Measurements from ENCODE around the gene ARMH4.

ARMH4 gene, protein sequence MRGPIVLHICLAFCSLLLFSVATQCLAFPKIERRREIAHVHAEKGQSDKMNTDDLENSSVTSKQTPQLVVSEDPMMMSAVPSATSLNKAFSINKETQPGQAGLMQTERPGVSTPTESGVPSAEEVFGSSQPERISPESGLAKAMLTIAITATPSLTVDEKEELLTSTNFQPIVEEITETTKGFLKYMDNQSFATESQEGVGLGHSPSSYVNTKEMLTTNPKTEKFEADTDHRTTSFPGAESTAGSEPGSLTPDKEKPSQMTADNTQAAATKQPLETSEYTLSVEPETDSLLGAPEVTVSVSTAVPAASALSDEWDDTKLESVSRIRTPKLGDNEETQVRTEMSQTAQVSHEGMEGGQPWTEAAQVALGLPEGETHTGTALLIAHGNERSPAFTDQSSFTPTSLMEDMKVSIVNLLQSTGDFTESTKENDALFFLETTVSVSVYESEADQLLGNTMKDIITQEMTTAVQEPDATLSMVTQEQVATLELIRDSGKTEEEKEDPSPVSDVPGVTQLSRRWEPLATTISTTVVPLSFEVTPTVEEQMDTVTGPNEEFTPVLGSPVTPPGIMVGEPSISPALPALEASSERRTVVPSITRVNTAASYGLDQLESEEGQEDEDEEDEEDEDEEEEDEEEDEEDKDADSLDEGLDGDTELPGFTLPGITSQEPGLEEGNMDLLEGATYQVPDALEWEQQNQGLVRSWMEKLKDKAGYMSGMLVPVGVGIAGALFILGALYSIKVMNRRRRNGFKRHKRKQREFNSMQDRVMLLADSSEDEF

DNA sequence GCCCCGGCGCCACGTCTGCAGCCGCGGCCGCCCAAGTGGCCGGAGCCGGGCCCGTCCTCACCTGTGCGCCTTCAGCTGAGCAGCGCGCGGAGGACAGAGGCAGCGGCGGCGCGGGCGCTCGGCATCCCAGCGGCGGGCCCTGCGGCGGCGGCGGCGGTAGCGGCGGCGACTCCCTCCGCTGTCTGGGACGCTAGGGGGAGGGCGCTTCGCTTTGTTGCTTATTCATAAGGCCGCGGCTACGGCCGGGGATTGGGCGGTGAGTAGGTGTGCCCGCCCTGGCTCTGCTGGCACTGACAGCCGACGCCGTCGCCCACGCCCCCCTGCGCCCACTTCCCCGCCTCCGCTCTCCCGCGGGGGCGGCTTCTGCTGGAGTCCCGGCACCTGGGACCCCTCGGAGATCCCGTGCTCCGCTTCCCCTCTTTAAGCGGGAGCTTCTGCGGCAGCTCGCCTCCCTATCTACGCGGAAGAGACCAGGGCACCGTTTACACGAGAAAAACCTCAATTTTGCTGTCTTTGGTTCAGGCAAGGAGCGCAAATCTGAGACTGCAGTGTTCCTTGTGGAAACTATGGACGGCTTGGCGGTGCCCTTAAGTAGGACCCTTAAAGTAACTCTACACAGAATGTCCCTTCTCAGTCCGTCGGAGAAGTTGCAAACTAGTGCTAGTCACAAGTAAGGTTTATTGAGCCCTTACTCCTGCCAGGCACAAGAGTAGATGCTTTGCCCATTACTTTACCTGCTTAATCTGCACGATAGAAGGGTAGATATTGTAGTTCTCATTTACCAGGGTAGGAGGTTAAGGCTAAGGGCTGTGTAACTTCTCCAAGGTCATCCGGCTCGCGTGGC is at the start of gene ARMH4:
Gene ARMH4, minus strand, starts transcription at position 200 of the 844 bp plus-strand sequence. CDS start 12,855 bp downstream, outside the sequence.
- DNase-seq (ENCODE audit: low spot score) = peak; percentile 77

DNA sequence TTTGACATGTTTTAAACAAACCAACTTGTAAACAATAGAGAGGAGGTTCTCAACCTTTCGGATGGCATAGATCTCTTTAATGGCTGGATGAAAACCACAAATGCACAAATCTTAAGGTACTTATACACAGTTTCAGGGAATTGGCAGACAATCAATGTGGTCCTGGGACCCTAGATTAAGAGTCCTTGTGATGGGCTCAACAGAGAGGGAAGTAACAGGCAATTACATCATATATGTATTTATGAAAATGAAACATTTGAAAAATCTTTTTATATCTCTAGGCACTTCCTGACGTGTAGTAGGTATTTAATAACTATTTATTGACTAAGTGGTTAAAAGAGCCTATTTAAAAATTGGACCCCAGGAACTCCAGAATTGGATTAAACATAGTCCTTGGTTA is 48.8 kb upstream of the ARMH4 start:
- DNase-seq (ENCODE audit: low spot score) = peak; percentile 7

DNA sequence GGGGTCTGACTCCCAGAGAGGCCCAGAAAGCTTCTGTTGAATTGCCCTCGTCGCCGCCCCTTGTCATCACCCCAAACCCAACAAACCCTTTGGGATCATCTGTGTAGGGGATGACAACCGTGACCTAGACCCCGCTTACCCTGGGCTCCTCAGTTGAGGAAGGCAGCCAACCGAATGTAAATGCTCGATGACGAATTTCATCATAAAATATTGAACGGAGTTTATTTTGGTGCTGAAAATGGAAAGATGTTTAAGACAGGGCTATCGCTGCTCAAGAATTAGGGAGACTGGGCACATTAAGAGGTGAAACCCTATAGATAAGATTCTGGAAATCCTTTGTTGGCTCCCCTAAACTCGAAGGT is 48.4 kb upstream of the ARMH4 start:
- DNase-seq (ENCODE audit: low spot score) = no peak

DNA sequence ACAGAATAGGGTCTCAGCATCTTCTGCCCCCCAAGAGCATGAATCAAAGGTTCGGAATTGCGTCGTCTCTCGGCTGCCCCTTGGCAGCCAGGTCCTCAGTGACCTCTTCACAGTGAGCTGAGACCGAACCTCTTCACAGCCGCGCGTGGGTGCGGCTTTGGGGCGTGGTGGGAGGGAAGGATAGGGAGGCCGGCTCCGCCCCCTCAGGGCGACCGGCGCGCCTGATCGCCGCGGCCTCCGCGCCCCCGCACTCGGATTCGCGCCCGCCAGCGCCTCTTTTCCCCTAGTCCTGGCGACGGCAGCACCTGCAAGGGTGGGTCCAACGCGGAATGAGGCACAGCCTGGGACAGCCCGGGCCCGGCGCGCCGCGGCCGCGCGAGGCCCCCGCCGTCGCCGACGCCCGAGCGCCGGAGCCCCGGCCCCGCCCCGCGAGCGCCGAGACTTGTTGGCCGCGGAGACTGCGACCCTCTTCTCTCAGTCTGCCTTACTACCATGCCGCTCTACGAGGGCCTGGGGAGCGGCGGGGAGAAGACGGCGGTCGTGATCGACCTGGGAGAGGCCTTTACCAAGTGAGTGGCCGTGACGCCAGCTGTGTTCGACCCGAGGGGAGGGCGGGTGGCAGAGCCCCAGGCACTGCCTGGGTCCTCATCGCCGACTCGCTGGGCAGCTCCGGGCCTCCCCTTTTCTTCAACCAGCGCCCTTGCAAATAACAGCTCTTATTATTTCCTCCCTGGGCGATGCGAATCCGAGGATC is 47.9 kb upstream of the ARMH4 start, which contains the start of gene ACTR10:
Gene ACTR10, plus strand, starts transcription at position 424 of the 754 bp plus-strand sequence. Its CDS starts 69 bp downstream, at position 493.
- DNase-seq (ENCODE audit: low spot score) = peak; percentile 86

DNA sequence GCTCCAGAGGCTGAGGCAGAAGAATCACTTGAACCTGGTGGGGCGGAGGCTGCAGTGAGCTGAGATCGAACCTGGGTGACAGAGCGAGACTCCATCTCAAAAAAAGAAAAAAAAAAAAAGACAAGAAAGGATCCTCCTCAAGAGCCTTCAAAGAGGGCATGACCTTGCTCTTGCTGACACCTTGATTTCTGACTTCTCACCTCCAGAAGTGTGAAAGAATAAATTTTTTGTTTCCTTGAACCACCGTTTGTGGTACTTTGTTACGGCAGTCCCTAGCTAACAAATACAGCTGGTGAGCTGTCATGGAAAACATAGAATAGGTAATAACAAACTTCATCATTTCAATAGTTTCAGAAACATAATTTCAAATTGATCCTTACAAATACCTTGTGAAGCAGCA is 46.1 kb upstream of the ARMH4 start:
- DNase-seq (ENCODE audit: low spot score) = no peak

DNA sequence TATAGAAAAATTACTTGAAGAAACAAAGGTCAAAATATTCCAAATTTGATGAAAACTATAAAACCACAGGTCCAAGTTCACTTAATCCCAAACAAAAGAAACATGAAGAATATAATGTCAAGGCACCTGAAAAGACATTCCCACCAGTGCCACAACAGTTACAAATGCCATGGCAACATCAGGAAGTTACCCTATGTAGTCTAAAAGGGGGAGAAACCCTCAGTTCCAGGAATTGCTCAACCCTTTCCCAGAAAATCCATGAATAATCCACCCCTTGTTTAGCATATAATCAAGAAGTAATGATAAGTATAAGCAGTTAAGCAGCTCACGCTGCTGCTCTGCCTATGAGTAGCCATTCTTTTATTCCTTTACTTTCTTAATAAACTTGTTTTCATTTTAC is 44.2 kb upstream of the ARMH4 start:
- DNase-seq (ENCODE audit: low spot score) = no peak

DNA sequence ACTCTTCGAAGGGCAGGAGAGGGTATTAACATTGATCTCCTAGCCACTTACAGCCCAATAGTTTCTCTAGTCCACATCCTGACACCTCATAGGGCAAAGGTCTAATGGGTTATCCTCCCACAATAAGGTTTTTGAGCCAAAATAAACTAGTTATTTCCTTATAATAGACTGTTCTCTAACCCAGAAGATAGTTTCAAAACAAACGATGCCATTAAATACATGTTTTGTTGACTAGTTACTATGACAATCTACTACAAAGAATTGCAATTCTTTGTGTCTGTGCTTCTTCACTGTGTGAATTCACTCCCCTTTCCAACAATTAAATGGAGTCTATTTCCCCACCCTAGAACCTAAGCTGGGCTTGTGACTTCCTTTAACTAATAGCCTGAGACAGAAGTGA is 41.5 kb upstream of the ARMH4 start:
- DNase-seq (ENCODE audit: low spot score) = no peak

DNA sequence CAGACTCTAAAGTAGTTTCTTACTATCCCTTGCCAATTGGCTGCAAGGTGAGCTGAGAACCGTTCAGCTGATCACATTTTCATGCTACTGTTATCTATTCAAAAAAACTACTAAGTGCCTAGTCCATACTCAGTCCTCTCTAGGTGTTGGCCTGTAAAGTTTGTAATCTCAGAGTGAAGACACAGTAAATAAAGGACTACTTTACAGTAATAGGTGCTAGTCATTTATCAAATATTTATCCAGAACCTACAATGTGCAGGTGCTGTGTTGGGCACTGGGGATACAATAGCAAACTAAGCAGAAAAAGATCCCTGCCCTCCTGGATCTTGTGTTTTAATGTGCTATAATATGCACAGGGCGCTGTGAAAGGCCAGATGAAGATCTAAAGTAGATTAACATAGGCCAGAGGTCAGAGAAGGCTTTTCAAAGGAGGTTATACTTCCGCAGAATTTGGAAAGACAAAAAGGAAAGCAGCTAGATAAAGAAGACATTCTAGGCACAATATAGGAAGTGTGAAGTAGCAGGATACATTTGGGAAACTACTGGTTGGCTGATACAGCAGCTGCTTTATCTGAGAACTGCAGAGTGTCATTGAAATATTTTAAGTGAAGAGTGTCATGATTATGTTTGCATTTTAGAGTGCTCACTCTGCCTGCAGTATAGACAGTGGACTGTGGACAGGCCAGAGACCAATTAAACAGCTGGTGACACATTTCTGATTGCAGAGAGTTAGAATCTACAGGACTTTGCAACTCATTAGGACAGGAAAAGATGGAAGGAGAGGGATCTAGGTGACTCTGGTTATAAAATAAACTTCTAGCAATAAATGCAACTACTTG is 40.0 kb upstream of the ARMH4 start:
- no peak for DNase-seq (ENCODE audit: low spot score)

DNA sequence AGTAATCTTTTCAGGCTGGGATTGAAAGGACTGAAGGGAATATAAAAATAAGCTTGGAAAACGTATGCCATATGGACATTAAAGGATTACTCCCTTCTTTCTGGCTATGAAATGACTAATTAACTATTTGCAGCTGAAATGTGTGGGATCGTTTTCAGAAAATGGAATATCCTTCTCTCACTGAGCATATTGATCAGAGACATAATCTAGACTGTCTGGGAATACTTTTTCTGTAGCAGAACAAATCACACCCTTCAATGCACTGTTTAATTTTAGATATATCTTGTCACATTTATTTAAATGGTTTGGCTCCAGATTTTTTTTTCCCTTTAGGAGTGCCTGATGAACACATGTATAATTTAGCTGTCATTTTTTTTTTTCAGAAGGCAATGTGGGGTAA is 37.2 kb upstream of the ARMH4 start:
- DNase-seq (ENCODE audit: low spot score) = no peak

DNA sequence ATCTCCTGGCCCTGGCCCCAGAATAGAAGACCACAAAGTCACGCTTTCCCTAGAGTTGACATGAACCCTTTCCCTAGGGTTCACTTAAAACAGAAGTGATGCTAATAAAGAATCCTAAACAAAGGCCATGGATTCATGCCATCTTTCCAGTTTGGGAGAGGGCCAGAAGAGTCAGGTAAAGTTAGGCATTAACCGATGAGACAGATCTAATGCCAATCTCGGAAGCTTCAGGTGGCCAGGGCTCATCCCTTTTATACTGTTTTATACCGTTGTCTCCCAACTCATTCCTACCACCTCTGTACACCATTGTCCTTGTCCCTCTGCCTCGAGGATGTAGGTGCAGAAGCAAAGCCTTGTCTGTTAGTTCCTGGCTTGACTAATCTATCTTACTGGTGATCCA is 25.1 kb upstream of the ARMH4 start:
- DNase-seq (ENCODE audit: low spot score) = no peak

DNA sequence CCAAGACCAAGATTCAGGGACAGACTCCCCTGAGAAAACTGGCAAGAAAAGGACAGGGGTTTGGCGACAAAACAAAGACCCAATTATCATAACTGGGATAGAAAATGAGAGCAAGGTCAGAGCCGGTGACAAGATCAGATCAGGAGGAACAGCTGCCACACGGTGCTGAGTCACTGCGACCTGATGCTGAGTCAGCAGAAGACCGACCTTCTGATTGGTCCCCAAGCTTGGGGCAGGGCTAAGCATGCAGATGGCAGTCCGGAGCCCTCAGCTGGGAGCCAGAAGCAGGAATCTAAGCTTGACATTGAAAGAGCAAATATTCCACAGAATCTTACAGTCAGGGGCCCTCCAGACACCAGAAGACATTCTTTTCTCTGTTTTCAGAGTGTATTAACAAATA is 19.1 kb upstream of the ARMH4 start:
- DNase-seq (ENCODE audit: low spot score) = no peak

DNA sequence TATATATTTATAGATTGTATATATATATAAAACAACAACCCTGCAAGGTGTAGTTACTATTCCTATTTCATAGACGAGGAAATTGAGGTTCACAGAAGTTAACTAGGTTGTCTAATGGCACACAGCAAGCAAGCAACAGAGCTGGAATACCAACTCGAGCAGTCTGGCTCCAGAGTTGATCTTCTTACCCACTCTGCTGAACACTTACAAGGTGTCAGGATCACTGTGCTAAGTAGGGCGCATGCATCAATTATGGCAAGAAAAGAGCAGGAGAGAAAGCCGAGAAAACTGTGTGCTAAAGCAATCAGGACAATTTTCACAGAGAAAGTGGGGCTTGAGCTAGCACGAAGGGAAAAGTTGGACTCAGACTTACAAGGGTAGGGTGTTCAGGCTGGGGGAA is 15.9 kb upstream of the ARMH4 start:
- no peak for DNase-seq (ENCODE audit: low spot score)

DNA sequence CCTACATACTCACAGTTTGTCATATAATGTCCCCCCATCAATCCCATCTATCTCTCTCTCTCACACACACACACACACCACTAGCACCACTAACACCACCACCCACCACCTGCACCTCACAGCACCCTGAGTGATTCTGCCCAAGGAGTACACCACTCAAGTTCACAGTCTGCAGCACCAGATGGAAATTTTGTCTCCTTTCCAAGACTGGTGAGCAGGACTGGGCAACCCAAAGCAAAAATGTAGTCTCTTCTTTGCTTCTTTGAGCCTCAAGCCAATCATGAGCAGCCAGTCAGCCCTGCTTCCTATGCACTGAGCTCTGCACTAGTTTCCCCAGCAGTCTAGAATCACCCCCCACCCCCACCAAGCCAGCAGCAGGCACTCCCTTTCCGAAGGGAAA is 15.0 kb upstream of the ARMH4 start:
- DNase-seq (ENCODE audit: low spot score) = no peak

DNA sequence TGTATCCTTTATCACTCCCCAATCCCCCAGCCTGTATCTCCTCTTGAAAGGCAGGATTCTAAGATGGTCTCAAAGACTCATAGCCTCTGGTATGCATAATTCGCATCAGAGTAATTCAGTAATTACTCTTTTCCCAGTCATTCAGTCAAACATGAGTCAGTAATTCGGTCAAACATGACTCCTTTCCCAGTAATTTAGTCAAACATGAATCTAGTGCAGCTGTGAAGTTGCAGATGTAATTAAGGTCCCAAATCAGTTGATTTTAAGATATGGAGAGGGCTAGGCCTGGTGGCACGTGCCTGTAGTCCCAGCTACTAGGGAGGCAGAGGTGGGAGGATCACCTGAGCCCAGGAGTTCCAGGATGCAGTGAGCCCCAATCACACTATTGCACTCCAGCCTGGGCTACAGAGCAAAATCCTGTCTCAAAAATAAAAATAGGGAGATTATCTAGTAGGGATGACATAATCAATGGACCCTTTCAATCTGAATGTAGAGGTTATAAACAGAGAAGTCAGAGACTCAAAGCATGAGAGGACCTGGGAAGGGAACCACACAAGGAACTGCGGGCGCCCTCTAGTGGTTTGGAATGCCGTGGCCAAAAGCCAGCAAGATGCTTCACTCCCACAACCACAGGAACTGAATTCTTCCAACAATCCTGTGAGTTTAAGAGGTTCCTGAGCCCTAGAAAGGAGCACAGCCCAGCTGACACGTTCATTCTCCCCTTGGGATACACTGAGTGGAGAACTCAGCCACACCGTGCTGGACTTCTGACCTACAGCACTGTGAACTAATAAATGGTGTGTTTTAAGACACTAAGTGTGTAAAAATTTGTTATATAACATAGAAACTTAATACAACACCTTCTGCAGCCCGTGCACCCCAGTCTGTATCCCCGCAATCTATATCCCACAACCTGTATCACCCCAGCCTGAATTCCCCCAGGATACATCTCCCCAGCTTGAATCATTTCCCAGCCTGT is 14.3 kb upstream of the ARMH4 start:
- peak; percentile 57 for DNase-seq (ENCODE audit: low spot score)

DNA sequence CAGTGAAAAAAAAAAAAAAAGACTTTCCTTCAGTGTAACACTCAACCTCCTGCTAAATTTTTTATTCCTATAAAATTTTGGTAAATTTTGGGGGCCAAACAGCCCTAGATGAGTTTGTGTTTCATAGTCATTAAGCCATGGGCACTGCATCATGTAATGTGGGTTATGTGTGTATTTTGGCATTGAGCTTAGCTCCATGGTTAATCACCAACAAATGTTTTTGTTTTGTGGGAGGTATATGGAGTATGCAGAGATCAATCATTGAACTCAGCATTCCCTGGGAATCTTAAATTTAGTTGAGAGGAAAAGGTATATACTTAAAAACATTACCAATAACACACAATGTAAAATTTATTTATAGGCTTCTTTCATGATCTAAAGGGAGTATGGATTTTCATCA is 8.5 kb upstream of the ARMH4 start:
- DNase-seq (ENCODE audit: low spot score) = no peak

DNA sequence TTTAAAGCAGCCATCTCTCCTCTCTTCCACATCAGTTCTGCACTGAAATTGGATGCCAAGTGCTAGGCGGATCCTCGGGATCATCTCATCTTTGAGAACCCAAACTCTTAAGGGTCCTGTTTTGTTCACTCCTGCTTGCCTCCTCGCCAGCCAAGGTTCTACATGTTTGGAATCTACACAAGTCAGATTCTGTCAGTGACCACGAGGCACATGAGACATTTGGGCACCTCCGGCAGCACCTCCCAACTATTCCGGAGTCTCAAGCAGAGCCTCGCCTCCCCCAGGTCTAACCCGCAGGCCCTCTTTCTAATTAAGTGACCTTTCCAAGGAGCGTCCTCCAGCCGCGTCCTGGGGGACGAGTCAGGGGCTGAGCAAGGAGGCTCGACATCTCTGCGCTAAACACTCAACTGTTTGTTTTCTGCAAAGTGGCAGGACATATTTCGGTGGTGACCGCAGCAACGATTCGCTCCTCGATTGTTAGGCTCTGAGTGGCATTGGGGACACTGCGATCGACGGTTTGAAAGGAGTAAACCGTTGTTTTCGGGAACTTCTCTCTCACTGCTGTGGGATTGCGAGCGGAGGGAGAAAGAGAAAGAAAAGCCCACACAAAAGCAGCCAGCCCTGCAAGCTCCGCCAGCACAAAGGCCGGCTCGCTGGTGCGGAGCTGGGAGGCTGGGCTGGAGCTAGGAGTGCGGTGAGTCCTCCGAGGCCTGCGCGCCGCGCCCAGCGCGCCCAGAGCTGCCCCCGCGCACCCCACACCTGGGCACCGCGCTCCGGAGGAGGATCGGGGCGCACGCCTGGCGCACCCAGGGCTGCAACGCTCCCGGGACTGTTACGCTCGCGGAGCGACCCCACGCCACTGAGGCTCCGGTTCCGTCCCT is 640 bp downstream of the ARMH4 start:
- DNase-seq (ENCODE audit: low spot score) = peak; percentile 22

DNA sequence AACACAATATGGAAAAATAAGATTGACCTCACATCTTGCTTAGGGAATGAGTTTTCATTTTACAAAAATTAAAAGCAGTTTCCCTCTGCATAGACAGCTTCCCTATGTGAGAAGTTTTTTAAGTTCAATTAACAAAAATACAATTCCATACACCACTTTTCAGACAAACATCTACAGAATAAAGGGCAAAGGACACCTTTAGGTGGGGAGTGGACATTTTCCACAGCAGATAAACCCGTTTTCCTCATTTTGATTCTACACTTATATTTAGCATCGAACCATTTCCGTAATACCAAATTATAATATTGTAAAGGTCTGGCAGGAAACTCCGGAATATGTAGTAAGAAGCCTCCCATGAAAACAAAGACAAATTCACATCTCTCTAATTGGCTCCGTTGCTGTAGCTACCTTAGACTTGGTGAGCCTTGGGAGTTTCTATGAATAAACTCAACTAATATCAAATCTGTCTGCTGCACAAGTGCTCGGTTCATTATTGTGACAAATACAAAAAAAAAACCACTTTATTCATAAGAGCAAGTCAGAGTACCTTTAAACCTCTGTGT is 1.7 kb downstream of the ARMH4 start:
- no peak for DNase-seq (ENCODE audit: low spot score)

DNA sequence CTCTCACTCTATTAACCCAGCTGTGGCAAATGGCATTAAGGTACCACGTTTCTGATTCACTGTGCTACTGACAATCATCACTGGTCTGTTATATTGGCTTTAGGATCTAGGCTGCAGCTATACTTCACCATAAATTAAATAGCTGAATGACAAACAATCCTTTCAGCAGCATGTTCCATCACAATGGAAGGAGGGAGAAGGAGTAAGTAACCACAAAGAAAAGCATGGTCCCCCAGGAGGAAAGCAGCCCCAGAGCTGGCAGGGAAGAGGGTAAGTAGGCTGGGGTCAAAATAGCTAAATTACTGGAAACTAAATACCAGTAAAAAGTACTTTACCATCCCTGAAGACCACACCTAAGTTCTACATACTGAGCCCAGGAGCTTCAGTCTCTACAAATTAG is 2.8 kb downstream of the ARMH4 start:
- no peak for DNase-seq (ENCODE audit: low spot score)
